Left ventricle myocardium superior (tissue), 1 donor: ENCODE data around the gene PLXNA2. TPM values are rescaled to one million over a fixed set of nuclear protein-coding genes. Genes with fewer than 3 reads are reported as not detected.

Source experiments
- ATAC-seq: fragments of 200-7000 bp; cut with Tn5 transposase; one replicate; pipeline ENCODE4 v1.9.1; 2020; ENCODE audit warnings: mild to moderate bottlenecking, moderate library complexity
- DNase-seq: peaks from one replicate; pipeline ENCODE4 v3.0.0-alpha.2; 2020
- intact Hi-C: fragments of 100-400 bp; cut with micrococcal nuclease; formaldehyde crosslinking; loops from one replicate; pipeline ENCODE4 v1.11.0; 2022
- total RNA-seq: library from RNA; stranded (reverse); fragmentation: NEBNext Ultra II Directional; extraction: Animal tissue kit (Norgen Biotek cat#: 25700); gene quantifications from one replicate; pipeline ENCODE4 v1.2.1, GENCODE V29; 2021
- donor health status: DM: no; HTN: yes; CAD: no; lungs with severe emphysema.

The PLXNA2 gene
- total RNA-seq, 1 donor from 2014 or later, result 12.1 TPM

DNA sequence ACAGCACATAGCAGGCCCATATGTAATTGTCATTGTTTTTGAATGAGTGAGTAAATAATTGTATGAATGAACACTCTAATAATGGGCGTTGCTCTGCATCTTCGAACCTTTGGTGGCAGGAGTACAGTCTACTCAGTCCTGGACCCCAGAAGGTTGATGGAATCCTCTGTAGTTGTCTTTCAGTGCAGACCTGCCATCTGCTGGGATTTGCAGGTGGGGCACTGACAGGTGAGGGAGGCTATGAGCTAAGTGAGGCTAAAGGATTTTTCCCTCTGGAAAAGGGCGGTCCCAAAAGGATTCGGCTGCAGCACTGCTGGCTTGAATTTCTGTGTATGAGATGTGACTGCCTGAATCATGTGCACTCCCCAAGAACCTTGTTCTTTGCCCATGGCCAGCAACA is 53.4 kb downstream of the PLXNA2 start:
- no peak for DNase-seq
- intact Hi-C loops, result no loop called here
- ATAC-seq, result no peak

- no peak for DNase-seq
- intact Hi-C loops, result no loop called here
- no peak for ATAC-seq
Measured at GRCh38 chr1:208189716-208190115, 54.5 kb downstream of the PLXNA2 start.

GRCh38 chr1:208189183-208189582 is 55.0 kb downstream of the PLXNA2 start:
- DNase-seq (no peak), ATAC-seq (no peak)
- intact Hi-C loops, result no loop called here

DNA sequence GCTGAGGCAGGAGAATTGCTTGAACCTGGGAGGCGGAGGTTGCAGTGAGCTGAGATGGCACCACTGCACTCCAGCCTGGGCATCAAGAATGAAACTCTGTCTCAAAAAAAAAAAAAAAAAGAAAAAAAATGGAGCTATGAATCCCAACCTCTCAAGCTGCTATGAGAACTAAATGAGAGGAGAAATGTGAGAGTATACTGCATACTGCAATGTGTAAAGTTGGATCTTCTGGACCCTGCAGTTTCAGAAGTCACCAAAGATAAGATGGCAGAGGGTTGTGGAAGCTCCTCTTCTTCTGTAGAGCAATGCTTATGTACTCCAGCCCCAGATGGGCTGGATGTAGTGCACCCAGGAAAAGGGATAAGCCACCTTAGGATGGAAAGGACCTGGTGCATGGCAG is 55.6 kb downstream of the PLXNA2 start:
- ATAC-seq (no peak), DNase-seq (no peak)
- intact Hi-C loops, result no loop called here

DNA sequence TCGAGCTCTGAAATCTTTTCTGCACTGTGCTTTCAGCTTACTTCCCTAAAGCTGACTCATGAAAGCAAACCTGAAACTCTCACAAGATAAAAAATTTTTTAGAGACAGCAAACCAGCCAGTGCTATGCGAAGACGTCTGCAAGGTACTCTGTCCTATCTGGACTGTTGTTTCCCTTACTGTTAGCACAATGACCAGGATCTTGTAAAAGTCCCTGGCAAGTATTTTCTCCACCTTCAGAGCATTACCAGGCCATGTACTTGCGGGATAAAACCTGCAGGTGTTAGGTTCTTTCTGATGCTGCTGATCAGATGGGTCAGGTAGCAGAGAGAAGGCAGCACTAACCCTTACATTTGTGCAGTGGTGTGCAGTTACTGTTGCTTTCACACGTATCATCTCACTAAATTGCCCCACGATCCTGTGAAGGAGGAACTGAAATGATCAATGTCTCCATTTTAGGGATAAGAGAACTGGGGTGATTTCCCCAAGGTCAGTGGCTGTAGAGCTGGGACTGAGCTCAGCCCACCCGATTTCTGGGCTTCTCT is 56.6 kb downstream of the PLXNA2 start:
- ATAC-seq (no peak), DNase-seq (no peak)
- intact Hi-C loops, result no loop called here

GRCh38 chr1:208185801-208186231 is 58.4 kb downstream of the PLXNA2 start:
- ATAC-seq, result no peak
- DNase-seq, result no peak
- intact Hi-C loops, result no loop called here

DNA sequence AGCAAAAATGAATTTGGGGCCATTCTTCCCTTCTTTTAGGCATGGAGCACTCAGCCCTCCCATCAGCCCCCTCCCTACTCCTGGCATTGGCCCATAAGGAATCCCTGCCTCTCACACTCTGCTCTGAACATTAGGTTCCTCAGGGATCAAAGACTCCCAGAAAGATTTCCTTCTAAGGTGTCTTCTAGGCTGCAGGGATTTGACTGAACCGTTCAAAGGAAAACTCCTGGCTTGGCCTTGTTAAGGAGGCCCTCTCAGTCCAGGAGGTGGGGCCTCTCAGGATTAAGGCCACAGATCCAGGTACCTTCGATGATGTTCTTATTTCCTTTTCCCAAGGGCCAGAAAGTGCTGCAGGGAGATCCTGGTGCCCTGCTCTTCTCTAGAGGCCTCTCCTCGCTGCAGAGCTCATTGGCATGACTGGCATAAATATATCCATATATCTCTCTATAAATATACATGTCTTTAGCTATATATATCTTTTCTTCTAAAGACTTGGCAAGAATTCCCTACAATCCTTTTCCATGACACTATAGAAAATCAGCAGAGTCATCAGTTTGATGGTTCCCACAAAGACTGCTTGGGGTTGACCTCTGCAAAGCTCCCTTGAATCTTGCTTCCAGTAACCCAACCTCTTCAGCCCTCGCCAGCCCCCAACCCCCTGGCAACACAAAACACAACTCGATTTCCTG is 59.1 kb downstream of the PLXNA2 start:
- ATAC-seq (no peak), DNase-seq (no peak)
- intact Hi-C loops, result no loop called here

- intact Hi-C loops, result no loop called here
- ATAC-seq (peak; percentile 84), DNase-seq (peak; percentile 47)
Measured at GRCh38 chr1:208183977-208184911, 59.9 kb downstream of the PLXNA2 start.

- no peak for DNase-seq
- ATAC-seq, result no peak
- intact Hi-C loops, result no loop called here
Measured at GRCh38 chr1:208182880-208183645, 61.1 kb downstream of the PLXNA2 start.

DNA sequence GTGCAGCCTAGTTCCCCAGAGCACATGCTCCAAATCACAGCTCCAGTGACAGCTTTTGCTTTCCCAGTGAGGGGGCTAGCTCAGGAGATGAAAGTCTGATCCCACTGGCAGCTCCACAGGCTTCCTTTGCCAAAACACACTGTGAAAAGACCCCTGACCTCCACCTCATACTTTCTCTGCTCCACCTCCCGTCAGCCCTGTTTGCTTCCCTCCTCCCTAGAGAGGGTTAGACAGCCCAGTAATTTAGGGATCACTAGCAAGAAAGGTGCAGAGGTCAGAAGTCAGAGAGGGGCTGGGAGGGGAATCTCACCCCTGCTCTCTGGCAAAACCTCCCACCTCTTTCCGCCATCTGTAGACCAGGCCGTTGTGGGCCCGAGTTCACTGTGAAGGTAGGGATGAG is 62.8 kb downstream of the PLXNA2 start:
- intact Hi-C loops, result no loop called here
- no peak for DNase-seq
- no peak for ATAC-seq

DNA sequence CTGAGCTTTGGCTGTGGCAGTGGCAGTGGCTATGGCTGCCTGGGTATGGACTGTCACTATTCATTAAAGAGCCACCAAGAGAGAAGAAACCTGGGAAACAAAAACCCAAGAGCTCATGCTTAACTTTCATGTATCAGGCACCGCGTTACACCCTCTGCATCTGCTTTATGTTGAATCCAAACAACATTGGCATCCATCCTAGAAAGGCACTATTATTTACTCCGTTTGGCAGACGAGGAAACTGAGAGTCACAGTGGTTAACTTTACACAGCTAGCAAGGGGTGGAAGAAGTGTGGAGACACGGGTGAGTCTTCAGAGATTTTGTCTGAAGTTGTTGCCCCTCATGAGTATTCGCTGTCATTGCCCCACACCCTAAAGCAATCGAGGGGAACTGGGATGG is 63.8 kb downstream of the PLXNA2 start:
- DNase-seq, result no peak

DNA sequence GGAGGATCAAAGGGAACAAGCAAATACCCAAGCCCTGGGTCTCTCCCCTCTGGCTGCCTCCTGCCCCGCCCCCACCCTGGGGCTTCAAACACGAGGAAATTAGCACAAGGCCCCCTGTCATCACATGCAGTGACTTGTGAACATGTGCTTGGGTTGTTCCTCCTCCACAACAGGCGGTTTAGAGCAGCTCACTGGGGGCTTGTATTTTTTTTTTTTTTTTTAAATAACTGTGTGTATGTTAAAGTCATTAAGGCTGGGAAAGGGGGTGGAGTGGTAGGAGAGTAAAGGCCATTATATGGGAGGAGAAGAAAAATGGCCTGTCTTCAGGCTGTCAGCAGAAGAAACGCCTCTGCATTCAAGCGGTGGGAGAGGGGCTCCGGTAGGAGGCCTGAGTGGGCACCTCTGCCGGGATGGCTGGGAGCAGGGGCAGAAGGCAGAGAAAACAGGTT is 64.2 kb downstream of the PLXNA2 start:
- no peak for DNase-seq
- intact Hi-C loops, result no loop called here
- peak; percentile 12 for ATAC-seq

More for the DNA sequence above, 63.8 kb downstream of the PLXNA2 start:
- intact Hi-C loops, result no loop called here
- no peak for ATAC-seq

GRCh38 chr1:208179263-208179816 is 64.8 kb downstream of the PLXNA2 start:
- ATAC-seq (peak; percentile 9), DNase-seq (no peak)
- intact Hi-C loops, result no loop called here

- DNase-seq (no peak), ATAC-seq (no peak)
- intact Hi-C loops, result no loop called here
Measured at GRCh38 chr1:208178091-208178529, 66.1 kb downstream of the PLXNA2 start.

DNA sequence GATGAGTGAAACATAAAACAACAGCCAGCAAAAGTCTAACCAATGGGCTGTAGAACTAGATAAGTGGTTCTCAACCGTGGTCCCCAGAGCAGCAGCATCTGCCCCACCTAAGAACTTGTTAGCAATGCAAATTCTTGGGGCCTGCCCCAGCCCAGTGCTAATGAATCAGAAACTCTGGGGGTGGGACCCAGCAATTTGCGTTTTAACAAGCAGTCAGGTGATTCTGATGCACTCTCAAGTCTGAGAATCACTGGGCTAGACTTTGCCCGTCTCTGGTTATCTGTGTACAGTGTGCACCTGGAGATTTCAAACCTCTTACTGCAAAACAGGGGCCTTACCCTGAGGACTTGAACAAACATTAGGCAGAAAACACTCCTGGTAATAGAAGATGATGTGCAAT is 66.5 kb downstream of the PLXNA2 start:
- ATAC-seq (no peak), DNase-seq (no peak)
- intact Hi-C loops, result no loop called here

DNA sequence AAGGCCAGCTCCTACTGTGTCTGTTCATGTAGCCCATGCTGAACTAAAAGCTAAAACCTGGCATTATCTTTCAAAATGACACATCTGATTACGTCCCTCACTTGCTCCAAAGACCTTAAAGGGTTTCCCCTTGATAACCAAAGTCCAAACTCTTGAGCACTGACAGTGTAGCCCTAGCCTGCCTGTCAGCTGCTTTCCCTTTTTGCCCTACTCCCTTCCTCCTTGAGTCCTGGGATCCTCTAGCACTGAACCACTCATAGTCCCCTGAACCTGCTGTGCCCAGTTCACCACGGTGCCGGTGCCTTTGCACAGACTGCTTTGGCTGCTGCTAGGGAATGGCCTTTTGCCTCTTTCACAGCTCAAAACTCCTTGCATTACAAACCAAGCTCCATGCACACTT is 67.5 kb downstream of the PLXNA2 start:
- ATAC-seq (no peak), DNase-seq (no peak)
- intact Hi-C loops, result no loop called here

GRCh38 chr1:208175508-208175895 is 68.7 kb downstream of the PLXNA2 start:
- DNase-seq, result no peak
- ATAC-seq, result no peak
- intact Hi-C loops, result no loop called here

GRCh38 chr1:208174731-208175507 is 69.3 kb downstream of the PLXNA2 start:
- intact Hi-C loops, result no loop called here
- peak; percentile 9 for ATAC-seq
- no peak for DNase-seq
